HG02798 (cell line): ENCODE results near the gene RXFP4.
A peak's percentile ranks its signal among the peaks of the same experiment; 100 is the strongest.

Experiments
- ATAC-seq: cut with Tn5 transposase; IDR thresholded peaks from one replicate; pipeline ENCODE4 v1.9.1; 2021; ENCODE audit warnings: mild to moderate bottlenecking; ENCODE audit not compliant: unreplicated experiment, poor library complexity

Gene RXFP4

GRCh38 chr1:155954645-155955044, 13.2 kb downstream of the RXFP4 start:
- ATAC-seq, result no peak

GRCh38 chr1:155957411-155957915, 16.0 kb downstream of the RXFP4 start:
- no peak for ATAC-seq

- no peak for ATAC-seq
Measured at GRCh38 chr1:155960081-155960745, 18.8 kb downstream of the RXFP4 start.

GRCh38 chr1:155961937-155962336, 20.5 kb downstream of the RXFP4 start:
- peak; percentile 41 for ATAC-seq

GRCh38 chr1:155962599-155963211, 21.3 kb downstream of the RXFP4 start:
- ATAC-seq, result no peak

GRCh38 chr1:155964193-155964592, 22.8 kb downstream of the RXFP4 start:
- ATAC-seq, result no peak

GRCh38 chr1:155966135-155966534, 24.7 kb downstream of the RXFP4 start:
- ATAC-seq, result no peak

GRCh38 chr1:155966750-155967149, 25.3 kb downstream of the RXFP4 start:
- no peak for ATAC-seq

GRCh38 chr1:155967341-155968050, 26.1 kb downstream of the RXFP4 start:
- no peak for ATAC-seq

GRCh38 chr1:155968051-155968400, 26.6 kb downstream of the RXFP4 start:
- ATAC-seq, result no peak

- no peak for ATAC-seq
Measured at GRCh38 chr1:155968670-155969069, 27.2 kb downstream of the RXFP4 start.

- ATAC-seq, result no peak
Measured at GRCh38 chr1:155969377-155969791, 27.9 kb downstream of the RXFP4 start.

GRCh38 chr1:155970531-155971167, 29.2 kb downstream of the RXFP4 start:
- peak; percentile 62 for ATAC-seq

GRCh38 chr1:155971910-155972809, 30.7 kb downstream of the RXFP4 start:
- no peak for ATAC-seq

- ATAC-seq, result no peak
Measured at GRCh38 chr1:155973723-155974122, 32.3 kb downstream of the RXFP4 start.

GRCh38 chr1:155974208-155975115, 33.0 kb downstream of the RXFP4 start:
- no peak for ATAC-seq

- ATAC-seq, result no peak
Measured at GRCh38 chr1:155975375-155976061, 34.1 kb downstream of the RXFP4 start.
